GM11168 (cell line): ENCODE results near the gene TBC1D26.
"Not testable (repeated sequence)": the region's sequence is repeated elsewhere in the genome, so short reads cannot be mapped to it uniquely, and the experiment has no call there.

Source experiments
- in situ Hi-C: fragments of 300-500 bp; cut with MboI; formaldehyde crosslinking; loops from one replicate; pipeline ENCODE4 v1.12.0; 2022; ENCODE audit warnings: low sequenced_read_pairs; ENCODE audit not compliant: unreplicated experiment

TBC1D26 gene

DNA sequence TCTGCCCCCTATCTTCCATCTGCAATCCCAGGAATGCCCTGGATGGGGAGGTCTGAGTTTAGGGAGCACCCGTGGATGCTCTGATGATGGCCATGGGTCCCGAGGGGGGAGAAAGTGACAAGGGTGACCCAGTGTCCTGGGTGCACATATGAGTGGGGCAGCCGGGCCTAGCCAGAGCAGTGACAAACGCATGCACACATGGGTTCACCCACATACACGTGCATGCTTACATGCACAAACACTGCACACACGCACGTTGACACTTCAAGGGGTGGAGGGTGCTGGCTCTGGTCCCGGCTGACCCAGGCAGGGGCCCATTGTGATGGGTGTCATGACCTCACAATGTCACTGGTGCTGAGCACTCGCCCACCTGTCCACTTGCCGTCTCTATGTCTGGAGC lies at the start of gene TBC1D26:
TBC1D26 (plus strand) TSS at position 384 of the 400 bp plus-strand sequence. CDS start 3,066 bp downstream, outside the sequence.
- in situ Hi-C loops, result not testable (repeated sequence)

DNA sequence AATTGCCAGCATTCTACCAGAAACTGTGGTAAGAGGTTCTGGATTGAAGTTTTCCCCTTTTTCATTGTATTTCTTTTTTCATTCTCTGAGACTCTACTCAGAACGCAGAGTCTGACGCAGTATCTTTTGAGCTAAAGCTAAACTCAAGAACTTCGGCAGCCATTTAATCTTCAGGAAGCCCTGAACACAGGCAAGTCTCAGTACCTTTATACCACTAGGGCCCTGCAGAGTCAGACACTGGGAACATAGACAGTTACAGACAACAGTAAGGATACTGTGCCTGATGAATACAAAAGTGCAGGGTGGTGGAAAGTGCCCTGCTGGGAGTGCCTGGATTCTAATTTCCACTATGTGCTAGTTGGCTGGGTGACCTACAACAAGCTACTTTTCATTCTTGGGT lies 48.9 kb upstream of the TBC1D26 start:
- in situ Hi-C loops, result loop anchor here (25.0 kb wide), 1 partner anchor 304 kb away; the partner anchor contains the start of genes TTC19 and ZSWIM7

DNA sequence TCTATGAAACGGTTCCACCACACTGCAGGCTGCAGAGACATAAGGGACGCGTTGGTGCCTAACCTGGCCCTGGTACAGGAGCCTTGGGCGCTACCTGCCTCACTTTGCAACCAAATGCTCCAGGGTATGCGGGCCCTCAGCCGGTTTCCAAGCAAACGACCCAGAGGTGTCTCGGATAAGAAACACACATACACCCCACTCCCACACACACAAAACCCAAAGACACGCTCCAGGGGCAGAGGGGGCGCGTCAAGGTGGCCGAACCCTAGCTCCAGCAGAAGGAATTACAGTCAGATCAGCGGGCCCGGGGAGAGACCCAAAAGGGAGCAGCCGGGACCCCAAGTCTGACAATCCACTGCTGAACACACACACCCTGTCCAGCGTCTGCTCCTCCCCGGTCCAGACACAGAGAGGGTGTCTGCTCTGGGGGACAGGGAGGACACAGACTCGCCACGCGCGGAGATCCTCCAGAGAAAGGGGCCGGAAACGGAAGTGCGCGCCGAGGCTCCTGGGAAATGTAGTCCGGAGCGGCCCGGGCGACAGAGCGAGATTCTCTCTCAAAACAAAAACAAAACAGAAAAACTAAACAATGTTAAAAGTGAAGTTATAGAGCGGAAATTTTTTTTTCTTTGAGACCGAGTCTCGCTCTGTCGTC lies 48.1 kb upstream of the TBC1D26 start, which contains the start of gene TRIM16:
TRIM16 (minus strand) TSS at position 488 of the 655 bp plus-strand sequence. CDS start 32,702 bp downstream, outside the sequence.
- in situ Hi-C loops, result loop anchor here (25.0 kb wide), 1 partner anchor 303 kb away; the partner anchor contains the start of genes TTC19 and ZSWIM7

DNA sequence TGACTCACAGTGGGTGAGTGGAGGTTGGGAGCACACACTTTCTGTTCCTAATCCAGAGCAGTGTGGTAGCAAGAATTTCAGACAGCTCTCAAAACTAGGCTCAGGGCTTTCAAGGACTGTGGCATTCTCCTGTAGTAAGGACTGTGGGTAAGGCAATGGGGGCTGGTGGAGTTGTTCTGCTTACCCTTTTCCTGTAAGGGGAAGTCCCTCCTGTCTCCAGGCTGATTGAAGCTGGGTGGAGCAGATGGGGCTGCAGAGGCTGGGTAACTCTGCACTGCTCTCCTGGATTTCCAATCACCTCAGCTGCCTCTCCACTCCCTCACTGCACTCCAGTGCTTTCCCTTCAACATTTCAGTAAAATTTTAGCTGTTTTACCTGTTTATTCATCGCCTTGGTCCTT lies 44.6 kb upstream of the TBC1D26 start:
- in situ Hi-C loops, result loop anchor here (25.0 kb wide), 1 partner anchor 300 kb away; the partner anchor contains the start of genes TTC19 and ZSWIM7

DNA sequence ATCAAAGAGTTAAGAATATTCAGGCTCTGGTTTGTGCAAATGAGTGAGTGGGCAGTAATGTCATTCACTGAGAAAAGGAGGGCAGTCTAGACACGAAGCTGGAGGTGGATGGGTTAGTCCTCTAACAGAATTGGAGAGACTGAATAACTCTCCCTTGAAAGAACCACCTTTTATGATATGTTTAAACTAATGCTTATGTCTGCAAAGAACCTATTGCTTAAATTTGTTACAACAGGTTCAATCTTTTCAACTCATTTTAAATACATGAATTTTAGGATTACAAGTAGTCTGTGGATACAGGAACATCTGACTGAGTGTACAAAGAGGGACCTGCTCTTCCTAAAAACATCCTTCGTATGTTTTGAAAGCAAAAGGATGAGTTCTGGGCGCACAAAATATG lies 33.1 kb upstream of the TBC1D26 start:
- in situ Hi-C loops, result loop anchor here (25.0 kb wide), 1 partner anchor 288 kb away; the partner anchor contains the start of genes TTC19 and ZSWIM7

DNA sequence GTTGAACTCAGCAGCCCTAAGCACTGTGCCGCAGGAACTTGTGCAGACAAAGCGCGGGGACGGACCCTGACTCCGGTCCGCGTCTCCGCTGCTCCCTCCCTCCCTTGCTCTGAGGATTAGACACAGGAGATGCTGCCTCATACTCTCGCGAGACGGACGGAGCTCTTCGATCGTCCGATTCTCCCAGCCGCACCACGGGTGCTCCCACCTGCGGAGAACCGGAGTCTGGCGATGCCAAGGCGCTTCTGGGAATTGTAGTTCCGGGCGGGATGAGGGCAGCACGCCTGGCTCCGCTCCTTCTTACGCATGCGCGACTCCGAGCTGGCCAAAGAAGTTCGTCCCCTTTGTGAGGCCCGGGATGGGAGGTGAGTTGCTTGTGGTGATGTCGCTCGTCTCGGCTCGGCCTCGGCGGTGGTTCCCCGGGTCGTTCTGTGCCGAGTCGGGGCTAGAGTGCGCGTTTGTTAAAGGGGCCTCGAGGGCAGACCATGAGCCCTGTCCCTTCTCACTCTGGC lies 32.6 kb upstream of the TBC1D26 start, which contains the start of gene ZNF286A:
ZNF286A (plus strand) TSS at position 340 of the 512 bp plus-strand sequence. CDS start 578 bp downstream, outside the sequence.
- in situ Hi-C loops, result loop anchor here (25.0 kb wide), 1 partner anchor 288 kb away; the partner anchor contains the start of genes TTC19 and ZSWIM7

DNA sequence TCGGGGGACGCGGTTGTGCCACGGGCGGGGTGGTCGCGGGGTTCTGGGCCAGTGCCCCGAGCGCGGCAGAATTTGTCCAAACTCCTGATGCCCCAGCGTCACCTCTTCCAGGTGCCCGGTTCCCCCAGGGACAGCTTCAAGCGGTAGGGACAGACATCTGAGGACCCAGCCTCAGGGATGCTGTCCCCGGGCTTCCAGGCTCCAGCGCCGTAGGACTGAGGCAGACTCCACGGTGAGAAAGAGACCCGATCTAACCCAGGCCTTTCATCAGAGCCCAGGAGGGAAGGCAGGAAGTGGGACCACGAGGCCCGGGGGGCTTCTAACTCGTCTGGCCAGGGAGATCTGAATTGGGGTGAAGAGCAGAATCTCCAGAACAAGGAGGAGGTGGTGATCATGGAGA lies 32.1 kb upstream of the TBC1D26 start:
- in situ Hi-C loops, result loop anchor here (25.0 kb wide), 1 partner anchor 287 kb away; the partner anchor contains the start of genes TTC19 and ZSWIM7

DNA sequence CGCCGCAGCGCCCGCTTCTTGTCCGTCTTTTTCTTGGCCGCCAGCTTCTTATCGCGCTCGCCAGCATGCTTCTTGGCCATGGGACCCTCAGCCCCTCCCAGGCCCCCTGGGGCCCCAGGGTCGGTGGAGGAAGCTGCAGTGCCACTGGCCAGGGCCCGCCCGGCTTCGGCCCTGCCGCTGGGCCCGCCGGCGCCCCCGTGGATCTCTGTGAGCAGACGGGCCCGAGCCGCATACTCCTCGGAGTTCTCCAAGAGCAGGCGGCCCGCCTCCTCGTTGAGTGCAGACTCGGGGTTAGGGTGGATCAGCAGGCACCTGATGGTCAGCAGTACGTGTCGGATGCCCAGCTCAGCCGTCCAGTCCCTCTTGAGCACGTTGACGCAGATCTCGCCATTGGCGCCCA lies 27.8 kb upstream of the TBC1D26 start:
- in situ Hi-C loops, result not testable (repeated sequence)

DNA sequence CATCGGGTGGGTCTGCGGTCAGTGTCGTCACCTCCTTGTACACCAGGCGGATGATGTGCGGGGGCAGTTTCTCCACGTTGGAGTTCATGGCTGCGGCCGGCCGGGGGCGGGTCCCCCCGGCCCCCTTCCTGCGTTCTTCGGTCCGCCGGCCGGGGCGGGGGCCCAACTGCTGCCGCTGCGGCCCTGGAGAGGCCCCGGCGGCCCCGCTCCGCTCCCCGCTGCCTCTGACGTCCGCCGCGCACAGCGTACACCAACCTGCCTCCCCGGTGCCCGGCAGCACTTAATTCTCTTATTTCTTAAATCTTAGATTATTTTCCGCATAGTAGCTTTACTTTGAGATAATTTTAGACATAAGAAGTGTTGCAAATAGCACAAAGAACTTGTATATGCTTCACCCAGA lies 27.3 kb upstream of the TBC1D26 start:
- in situ Hi-C loops, result not testable (repeated sequence)

DNA sequence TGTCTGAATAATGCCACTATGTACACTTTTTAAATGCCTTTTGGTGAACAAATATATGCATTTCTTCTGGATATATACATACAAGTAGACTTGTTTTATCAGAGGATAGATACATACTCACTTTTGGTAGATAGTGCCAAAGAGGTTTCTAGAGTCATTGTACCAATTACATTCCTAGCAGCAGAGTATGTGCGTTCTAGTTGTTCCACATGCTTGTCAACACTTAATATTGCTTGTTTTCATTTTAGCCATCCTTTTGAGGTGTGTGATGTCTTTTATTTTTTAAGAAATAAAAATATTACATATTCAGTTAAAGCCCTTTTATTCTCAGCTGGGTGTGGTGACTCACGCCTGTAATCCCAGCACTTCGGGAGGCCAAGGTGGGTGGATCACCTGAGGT lies 23.2 kb upstream of the TBC1D26 start:
- in situ Hi-C loops, result not testable (repeated sequence)

DNA sequence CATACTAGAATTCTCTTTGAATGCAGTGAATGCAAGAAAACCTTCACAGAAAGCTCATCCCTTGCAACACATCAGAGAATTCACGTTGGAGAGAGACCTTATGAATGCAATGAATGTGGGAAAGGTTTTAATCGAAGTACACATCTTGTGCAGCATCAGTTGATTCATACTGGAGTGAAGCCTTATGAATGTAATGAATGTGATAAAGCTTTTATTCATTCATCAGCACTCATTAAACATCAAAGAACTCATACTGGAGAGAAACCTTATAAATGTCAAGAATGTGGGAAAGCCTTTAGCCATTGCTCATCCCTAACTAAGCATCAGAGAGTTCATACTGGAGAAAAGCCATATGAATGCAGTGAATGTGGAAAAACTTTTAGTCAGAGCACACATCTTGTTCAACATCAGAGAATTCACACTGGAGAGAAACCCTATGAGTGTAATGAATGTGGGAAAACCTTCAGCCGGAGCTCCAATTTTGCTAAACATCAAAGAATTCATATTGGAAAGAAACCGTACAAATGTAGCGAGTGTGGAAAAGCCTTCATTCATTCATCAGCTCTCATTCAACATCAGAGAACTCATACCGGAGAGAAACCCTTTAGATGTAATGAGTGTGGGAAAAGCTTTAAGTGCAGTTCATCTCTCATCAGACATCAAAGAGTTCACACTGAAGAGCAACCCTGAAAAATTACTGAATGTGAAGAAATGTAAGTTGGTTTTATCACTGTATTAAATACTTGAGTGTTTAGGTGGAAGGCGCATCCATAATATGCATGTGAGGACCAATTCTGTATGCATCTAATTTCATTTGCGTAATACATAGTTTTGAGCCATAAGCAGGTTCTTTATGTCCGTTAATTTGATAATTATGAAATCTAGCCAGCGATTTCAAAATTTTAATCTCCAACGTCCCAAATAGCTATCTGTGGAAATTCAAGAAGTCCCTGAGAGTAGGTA lies 15.2 kb upstream of the TBC1D26 start:
- in situ Hi-C loops, result not testable (repeated sequence)

DNA sequence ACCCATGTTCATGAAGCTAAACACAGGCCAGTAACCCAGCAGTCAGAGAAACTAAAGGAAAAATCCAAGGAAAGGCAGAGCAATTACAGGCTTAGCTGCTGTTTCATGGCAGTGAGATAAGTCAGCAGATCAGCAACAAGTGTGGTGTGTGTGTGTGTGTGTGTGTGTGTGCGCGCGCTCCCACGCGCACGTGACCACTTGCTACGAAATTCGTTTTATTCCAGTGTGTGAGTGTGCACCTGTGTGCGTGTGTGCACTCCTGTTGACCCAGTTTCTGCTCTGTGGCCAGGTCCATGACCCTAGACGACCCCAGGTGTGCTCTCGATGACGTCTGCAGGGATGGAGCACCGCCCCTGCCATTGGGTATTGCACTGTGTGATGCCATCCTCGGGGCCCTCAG lies 1.5 kb upstream of the TBC1D26 start:
- in situ Hi-C loops, result not testable (repeated sequence)

DNA sequence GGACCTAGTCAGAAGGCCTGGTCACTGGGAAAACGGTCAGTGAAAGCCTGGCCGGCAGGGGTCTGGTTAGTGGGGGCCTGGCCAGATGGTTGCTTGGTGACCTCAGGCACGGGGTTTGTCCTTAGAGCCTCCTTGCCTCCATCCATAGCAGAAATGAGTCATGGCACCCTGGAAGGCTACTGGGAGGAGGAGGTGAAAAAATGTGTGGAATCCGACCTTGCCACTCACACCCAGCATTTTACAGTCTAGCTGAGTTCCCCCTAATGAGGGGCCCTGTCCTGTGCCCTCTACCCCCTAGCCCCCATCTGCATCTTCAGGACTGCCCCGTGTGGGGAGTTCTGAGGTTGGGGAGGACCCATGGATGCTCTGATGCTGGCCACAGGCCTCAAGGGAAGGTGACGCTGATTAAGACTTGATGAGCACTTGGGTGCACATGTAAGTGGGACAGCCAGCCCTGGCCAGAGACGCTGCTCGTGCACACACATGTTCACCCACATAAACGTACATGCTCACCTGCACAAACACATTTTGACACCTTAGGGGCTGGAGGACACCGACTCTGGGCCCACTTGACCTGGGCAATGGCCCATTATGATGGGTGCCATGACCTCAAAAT lies 1.2 kb downstream of the TBC1D26 start:
- in situ Hi-C loops, result not testable (repeated sequence)

DNA sequence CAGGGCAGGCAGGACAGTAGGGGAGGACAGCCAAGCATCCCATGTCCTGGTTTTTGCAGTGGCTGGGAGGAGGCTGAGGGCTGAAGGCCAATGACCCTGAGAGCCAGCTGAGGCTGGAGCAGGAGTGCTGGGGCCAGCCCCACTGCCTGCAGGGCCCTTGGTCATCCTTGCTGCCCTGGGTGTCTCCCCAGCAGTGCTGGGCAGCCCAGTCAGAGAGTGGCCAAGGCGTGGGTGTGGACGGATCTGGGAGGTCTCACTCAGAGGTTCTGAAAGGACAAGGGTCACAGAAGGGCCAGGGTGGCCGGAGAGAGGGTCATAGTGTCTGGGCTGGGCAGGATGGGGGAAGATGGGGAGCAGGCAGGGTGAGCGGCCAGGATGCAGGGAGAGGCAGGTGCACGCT lies 4.5 kb downstream of the TBC1D26 start:
- in situ Hi-C loops, result not testable (repeated sequence)

DNA sequence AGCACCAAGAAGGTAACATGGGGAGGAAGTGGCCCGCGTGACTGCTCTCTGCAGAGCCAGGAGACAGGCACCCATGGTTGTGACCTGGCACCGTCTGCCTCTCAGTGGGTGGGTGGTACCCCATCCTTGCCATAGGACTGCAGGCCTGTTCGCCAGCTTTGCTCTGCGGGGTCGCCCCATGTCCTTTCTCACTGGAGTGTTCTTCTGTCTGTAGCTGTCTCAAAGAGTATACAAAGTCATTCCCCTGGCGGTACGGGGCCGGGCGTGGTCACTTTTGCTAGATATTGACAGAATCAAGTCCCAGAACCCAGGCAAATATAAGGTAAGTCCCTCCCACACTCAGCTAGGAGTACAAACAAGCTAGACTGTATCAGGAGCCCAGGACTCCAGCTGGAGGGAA lies 6.0 kb downstream of the TBC1D26 start:
- in situ Hi-C loops, result no loop called here

DNA sequence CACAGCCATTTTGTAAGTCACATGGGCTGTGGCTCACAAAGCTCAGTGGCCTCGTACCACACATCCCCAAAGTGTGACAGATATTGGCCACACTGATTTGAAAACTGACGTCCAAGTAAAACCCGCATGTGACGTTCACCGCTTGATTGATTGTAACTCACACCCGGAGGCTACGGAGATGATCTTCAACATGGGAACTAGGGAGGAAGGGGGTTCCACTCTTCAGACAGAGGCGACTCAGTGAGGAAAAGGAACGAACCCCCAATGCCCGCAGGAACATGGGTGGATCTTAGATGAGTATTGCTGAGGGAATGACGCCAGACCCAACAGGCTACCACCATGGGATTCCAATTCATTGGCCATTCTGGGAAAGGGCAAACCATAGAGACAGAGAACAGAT lies 7.2 kb downstream of the TBC1D26 start:
- in situ Hi-C loops, result not testable (repeated sequence)

DNA sequence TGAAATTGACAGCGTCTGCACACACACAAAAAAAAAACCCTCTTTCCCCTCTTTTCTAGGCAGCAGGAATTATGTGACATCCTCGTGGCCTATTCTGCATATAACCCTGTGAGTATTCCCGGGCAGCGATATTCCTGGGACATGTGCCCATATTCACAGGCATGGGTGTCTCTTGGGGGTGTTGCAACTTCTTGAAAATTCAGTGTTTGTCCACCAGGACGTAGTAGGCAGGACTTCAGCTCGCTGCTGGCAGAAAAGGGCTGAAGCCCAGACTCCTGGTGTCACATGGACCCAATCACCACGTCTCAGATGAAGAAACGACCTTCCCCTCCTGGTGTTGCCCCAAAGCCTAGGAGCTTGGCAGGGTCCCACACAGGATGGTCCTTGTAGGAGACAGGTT lies 8.0 kb downstream of the TBC1D26 start:
- in situ Hi-C loops, result not testable (repeated sequence)

DNA sequence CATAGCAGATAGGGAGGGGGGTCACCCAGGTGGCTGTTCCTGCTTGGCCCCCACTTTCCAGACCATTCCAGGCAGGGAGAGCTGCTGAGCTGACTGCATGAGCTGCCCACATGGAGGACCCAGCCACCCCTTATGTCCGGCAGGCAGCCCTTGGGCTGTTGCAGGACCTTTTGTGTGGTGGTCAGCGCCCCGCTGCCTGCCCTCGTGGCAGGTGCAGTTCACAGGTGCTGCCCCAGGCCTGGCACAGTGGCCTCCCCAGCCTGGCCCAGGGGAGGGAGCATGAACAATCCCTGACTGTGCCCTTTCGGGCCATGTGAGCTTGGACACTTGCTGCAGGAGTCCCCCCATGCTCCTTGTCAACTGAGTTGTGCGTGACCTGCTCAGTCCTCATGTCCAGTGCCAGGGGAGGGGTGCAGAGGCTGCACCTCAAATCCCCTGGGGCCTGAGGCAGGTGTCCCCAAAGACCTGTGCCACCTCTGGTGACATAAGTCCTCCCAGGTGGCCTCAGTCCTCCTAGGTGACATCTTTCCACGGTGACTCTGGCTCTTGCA lies 8.6 kb downstream of the TBC1D26 start:
- in situ Hi-C loops, result no loop called here

DNA sequence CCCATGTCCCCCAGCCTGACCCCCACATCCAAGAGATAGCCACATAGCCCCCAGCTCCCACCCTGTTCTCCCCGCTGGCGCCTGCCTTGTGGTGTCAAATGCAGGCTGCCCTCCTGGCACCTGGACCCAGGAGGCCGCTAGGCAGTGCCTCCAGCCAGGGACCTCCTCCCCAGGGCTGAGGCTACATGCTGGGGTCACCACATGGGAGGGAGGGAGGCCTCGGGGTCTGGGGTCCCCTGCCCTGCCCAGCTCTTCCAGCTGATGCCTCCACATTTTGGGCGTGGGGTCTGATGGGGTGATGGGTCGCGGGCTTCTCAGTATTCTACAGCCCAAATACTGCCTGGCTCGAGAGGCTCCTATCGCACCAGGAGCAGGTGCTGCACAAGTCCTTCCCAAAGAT lies 9.5 kb downstream of the TBC1D26 start:
- in situ Hi-C loops, result no loop called here
